ENCODE data around the gene CNNM4.

DNA sequence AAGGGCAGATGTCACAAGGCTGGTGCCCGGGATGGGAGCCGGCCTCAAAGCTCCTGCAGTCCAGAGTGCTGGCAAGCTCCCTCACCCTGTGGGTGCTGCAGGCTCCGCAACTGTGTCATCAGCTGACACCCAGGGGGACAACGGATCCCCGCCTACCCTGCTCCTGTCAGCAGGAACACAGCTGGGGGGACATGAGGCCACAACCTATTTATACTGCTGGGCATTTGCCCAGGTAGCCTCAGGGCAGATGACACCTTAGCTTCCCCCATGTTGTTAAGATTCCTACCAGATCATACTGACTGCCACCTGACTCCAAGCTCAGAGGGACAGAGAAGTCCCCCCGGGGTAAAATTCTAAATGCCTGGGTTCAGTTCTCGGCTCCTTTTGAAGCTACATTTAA, 81.9 kb downstream of the CNNM4 start:
- TF ChIP-seq CTCF (IDR thresholded peaks at IDR 0.05; ENCODE audit: insufficient read depth, low read length, poor library complexity, severe bottlenecking): no peak
- TF ChIP-seq EZH2phosphoT487 (conservative IDR thresholded peaks at IDR 0.05; ENCODE audit: low read length): no peak

All from SU-DHL-6 (cell line).